RWPE1 (cell line): ENCODE data around the gene MYO18A.

Experiments
- CTCF ChIA-PET: fragments of 350-600 bp; sonication (Branson Sonifier 250); formaldehyde crosslinking; extraction: SDS; loops from one replicate; lab custom pipeline; 2021; lab: Yijun Ruan, JAX
- POLR2A ChIA-PET: fragments of 400-600 bp; formaldehyde crosslinking; extraction: SDS; loops from one replicate; lab custom pipeline; 2020; ENCODE audit warnings: antibody characterized with exemption; ENCODE audit not compliant: low non-redundant PET; lab: Yijun Ruan, JAX
- DNase-seq: peaks from one replicate; pipeline ENCODE4 v3.0.0; 2012; ENCODE audit warnings: low spot score
- H3K27ac ChIP-seq: fragments of 450-650 bp; 2 replicates; pipeline ENCODE4 v1.5.1; 2017
- CTCF ChIP-seq: fragments of 450-650 bp; conservative IDR thresholded peaks from 2 replicates; pipeline ENCODE4 v1.5.1; 2017; ENCODE audit warnings: low read depth, mild to moderate bottlenecking

MYO18A gene

GRCh38 chr17:29066047-29066446, 114.2 kb downstream of the MYO18A start:
- ChIA-PET CTCF (no interaction called here), POLR2A (no interaction called here)
- no peak for TF ChIP-seq CTCF
- DNase-seq = no peak
- no peak overlapping the region for H3K27ac ChIP-seq

GRCh38 chr17:29063992-29064391, 116.2 kb downstream of the MYO18A start:
- ChIA-PET CTCF (interaction anchor here (0.7 kb wide), 1 partner anchor 53 kb away, joined by 5 read pairs; no protein-coding TSS in a partner anchor), POLR2A (no interaction called here)
- TF ChIP-seq CTCF = no peak
- DNase-seq = no peak
- no peak overlapping the region for H3K27ac ChIP-seq

GRCh38 chr17:29062215-29062614, 118.0 kb downstream of the MYO18A start:
- POLR2A ChIA-PET = no interaction called here

GRCh38 chr17:29061036-29061435, 119.2 kb downstream of the MYO18A start:
- POLR2A ChIA-PET = no interaction called here
- CTCF ChIA-PET = interaction anchor here (1.0 kb wide), 1 partner anchor 33 kb away, joined by 3 read pairs; no protein-coding TSS in a partner anchor
- TF ChIP-seq CTCF = no peak
- H3K27ac ChIP-seq = no peak overlapping the region
- no peak for DNase-seq

More at GRCh38 chr17:29062215-29062614, 118.0 kb downstream of the MYO18A start:
- no peak overlapping the region for H3K27ac ChIP-seq
- DNase-seq = no peak
- CTCF ChIA-PET = interaction anchor here (0.6 to 1.0 kb wide), 2 partner anchors 32 to 555 kb away, joined by 3 read pairs; no protein-coding TSS in a partner anchor
- TF ChIP-seq CTCF = no peak

- no peak for DNase-seq
- no peak for TF ChIP-seq CTCF
- H3K27ac ChIP-seq = no peak overlapping the region
- POLR2A ChIA-PET = no interaction called here
- CTCF ChIA-PET = no interaction called here
These were observed 119.7 kb downstream of the MYO18A start for GRCh38 chr17:29060475-29060874.

- H3K27ac ChIP-seq = no peak overlapping the region
- no peak for TF ChIP-seq CTCF
- CTCF ChIA-PET = interaction anchor here (0.6 to 1.0 kb wide), 2 partner anchors 20 to 57 kb away, joined by 3 to 4 read pairs; no protein-coding TSS in a partner anchor
- POLR2A ChIA-PET = no interaction called here
- DNase-seq = peak; percentile 30
These were observed 120.9 kb downstream of the MYO18A start for GRCh38 chr17:29059281-29059680.
